HPDE6-E6E7 (cell line): Measurements from ENCODE around the gene KCNA10.

ENCODE experiments used
- DNase-seq: peaks from one replicate; pipeline ENCODE4 v3.0.0; 2011; ENCODE audit warnings: missing footprints; ENCODE audit errors: extremely low spot score

KCNA10 gene

DNA sequence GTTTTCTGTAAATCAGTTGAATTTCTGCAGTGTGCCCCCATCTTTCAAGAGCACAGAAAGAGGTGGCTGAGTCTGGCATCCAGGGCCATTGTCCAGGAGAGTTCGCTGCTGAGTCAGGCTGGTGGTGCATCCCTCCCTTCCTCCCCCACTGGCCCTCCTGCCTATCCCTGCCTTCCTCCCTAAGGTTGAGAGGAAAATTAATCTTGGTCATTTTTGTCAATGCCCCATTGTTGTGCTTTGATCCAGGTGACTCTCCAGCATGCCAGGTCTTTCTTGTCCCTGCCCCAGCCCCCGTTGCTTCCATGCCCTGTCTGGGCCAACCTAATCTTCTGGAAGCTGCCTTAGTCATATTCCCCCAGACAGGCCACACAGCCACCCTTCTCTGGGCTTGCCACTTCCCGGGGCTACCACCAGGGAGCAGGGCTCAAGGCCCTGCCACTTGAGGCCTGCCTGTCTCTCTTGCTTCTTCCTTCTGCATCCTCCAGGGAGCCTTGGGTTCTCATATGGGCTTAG, 41.5 kb downstream of the KCNA10 start:
- DNase-seq, result no peak

DNA sequence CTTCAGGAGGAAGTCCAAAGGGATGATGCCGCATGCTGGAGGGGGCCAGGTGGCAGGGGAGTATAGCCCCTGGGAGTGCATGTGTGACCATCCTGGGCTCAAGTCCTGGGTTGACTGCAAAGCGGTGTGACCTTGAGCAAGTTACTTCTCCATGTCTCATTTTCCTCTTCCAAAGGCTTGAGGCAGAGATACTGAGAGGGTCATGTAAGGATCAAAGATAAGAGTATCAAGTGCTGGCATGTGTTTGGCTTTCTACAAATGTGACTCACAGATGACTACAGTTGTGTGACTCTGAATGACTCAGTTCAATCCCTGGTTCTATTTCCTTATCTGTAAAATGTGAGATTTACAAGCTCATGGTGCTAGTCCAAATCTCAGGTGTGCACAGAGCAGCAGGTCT, 41.9 kb downstream of the KCNA10 start:
- DNase-seq, result peak; percentile 91

DNA sequence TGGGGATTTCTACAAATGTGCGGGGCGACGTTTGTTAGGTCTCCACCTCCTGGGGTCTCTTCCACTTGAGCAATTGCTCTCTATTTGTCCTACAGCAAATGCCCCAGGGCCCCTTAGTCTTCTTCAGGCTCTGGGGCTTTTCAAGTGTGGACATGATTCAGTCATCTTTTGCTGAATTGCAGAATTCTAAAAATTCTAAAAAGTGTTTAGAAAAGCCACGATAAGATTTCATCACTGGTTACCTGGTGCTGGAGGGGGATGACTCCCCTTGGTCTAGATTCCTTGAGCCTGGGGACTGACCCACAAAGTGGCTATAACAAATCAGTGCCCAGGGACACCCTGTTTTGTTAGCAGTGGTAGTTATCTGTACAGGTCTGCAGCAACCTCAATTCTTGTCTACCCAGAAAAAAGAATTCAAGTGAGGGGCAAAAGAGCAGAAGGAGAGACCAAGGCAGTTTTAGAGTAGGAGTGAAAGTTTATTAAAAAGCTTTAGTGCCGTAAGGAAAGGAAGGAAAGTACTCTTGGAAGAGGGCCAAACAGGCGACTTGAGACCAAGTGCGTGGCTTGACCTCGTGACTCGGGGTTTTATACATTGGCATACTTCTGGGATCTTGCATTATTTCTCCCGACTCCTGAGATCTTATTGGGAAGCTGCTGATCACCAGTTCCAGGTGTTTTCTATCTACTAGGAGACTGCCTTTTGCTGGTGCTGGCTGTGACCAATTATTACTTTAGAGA, 42.8 kb downstream of the KCNA10 start:
- DNase-seq, result no peak

DNA sequence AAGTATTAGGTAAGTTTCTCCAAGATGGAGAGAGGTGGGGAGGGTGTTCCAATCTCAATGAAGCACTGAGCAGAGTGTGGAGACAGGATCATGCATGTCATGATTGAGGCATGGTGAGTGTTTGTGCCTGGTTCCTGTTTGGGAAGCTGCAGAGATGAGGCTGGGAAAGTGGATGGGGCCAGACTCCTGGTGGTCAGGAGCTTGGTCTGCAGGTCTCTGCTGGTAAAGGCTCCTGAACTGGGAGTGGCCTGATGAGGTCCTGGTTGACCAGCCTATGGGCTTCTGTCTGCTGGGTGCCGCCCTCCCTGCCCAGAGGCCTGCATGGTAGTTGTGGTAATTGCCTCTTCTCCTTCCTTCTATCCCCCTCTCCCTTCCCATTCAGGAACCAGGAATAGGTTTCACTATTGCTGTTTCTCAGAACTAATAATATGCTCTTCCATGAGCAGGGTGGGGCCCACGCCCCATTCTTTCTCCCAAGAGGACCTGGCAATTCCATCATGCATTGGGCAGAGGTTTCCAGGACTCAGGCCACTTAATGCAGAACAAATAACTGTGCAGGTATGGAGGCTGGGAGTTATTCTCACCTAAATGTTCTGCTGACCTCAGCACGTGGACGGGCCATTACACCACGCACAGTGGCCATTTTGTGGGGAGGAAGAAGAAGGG, 43.5 kb downstream of the KCNA10 start:
- DNase-seq, result no peak

DNA sequence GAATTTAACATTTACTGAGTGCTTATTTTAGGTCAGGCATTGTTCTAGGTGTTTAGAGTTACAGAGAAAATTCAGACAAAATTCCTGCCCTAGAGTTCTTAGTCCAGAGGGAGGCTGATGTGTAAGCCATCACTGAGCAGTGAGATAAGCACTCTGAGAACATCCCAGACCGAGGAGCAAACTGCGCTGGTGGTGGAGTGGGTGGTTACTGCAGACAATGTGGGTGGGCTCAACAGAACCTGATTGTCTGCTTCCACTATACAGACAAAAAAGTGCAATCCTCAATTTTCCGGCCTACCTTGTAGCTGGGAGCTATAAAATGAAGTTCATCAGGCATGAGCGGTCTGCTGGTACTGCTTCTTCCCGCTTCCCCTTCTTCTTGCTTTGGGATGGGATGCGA, 44.5 kb downstream of the KCNA10 start:
- DNase-seq, result no peak

DNA sequence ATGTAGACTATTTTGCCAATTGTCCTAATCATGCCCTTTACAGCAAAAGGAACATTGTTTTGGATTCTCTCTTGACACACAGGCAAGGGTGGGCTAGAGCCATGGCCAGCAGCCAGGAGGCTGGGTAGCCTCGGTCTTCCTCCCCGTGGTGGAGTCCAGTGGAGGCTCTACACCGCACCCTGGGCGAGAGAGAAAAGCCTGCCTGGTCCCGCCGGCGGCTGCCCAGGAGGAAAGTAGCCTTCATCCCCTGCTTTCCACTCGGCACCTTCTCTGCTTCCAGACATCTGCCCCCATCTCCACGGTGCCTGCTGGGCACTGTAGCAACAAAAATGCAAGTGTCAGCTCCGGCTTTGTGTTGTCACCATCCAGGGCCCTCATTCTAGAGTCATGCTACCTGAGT, 46.4 kb downstream of the KCNA10 start:
- DNase-seq, result no peak

DNA sequence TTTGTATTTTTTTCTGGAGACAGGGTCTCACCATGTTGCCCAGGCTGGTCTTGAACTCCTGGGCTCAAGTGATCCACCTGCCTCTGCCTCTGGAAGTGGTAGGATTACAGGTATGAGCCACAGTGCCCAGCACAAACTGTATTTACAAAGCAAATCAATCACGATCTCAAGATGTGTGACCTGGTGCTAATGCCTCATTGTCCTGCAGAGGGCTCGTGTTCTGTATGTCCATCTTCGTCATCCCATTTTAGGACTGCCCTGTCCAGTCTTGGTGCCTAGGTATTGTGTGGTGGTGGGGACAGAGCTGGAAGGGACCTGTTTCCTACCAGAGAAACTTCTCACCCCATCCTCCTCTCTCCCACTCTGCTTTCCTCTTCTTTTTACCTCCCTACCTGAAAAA, 47.8 kb downstream of the KCNA10 start:
- no peak for DNase-seq
